ENCODE measurements around the gene KMT5B. TPM values are rescaled to one million over a fixed set of nuclear protein-coding genes. Genes with fewer than 3 reads are reported as not detected.

KMT5B gene
- total RNA-seq, 1 experiment from 2014 or later, result 35.1 TPM

DNA sequence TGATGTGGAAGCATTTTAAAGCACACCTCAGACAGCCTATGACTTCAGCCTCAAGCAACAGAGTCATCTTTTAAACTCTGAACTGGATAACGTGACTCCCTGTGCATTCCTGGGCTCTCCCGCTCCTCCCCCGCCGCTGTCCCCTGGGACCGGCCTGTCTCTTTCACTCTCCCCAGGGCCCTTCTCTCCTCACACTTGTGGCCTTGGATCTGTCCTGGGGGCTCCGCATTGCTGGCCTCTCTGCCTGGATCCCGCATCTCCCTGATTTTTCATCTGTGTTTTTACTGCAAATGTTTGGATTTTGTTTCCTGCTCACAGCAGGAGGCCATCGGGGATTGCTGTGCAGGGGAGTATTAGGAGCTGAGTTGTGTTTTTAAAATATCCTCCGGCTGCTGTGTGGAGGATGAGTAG lies 43.2 kb upstream of the KMT5B start:
- intact Hi-C loops (cut with micrococcal nuclease), result loop anchor here (2.0 kb wide), 1 partner anchor 128 kb away; no protein-coding TSS in a partner anchor
- H3K4me1 ChIP-seq (ENCODE audit: control insufficient read depth in 1 of 2, insufficient read depth in 2 of 2, low read length in 2 of 2), result peaks cover 3 to 17% of the 10 kb centered on the region in 2 experiments; a peak in 3 of 4 replicates
- no peaks in the 10 kb centered on the region for H3K27me3 ChIP-seq (ENCODE audit: insufficient read depth, low read length)
- H3K79me2 ChIP-seq (ENCODE audit: insufficient read depth, low read length), result no peaks in the 10 kb centered on the region
- H3K9me3 ChIP-seq (ENCODE audit: control insufficient read depth in 1 of 2, insufficient read depth in 1 of 2, low read depth in 1 of 2, low read length in 2 of 2), result no peaks in the 10 kb centered on the region
- H3K9ac ChIP-seq (ENCODE audit: low read length), result no peak overlapping the region
- H3K4me3 ChIP-seq (replicated peaks in 1 of 2; ENCODE audit: low read depth in 1 of 2, low read length in 2 of 2), result no peak overlapping the region
- no peaks in the 10 kb centered on the region for H3K9me2 ChIP-seq (ENCODE audit: insufficient read depth)
- H2AFZ ChIP-seq (ENCODE audit: low read depth, low read length, poor library complexity, severe bottlenecking), result no peak overlapping the region
- ChIA-PET RAD21 (ENCODE audit: low non-redundant PET in 1 of 2, low total read pairs in 2 of 2, uncharacterized antibody in 2 of 2, unreplicated experiment in 2 of 2) (no interaction called here), CTCF (no interaction called here), POLR2A (no interaction called here)
- TF ChIP-seq JUND (IDR thresholded peaks at IDR 0.05) (no peak), CTCF (IDR thresholded peaks at IDR 0.05 in 2 of 3, conservative IDR thresholded peaks at IDR 0.05 in 1 of 3; ENCODE audit: borderline replicate concordance in 1 of 3, insufficient read depth in 1 of 3, low read depth in 2 of 3, low read length in 2 of 3) (no peak), ZBTB33 (IDR thresholded peaks at IDR 0.05; ENCODE audit: extremely low read depth, insufficient replicate concordance, low read length) (no peak), SRF (IDR thresholded peaks at IDR 0.05; ENCODE audit: low read depth) (no peak), ZNF274 (IDR thresholded peaks at IDR 0.05; ENCODE audit: low read depth, low read length) (no peak), ZFX (IDR thresholded peaks at IDR 0.05) (no peak), REST (IDR thresholded peaks at IDR 0.05; ENCODE audit: low read depth) (no peak), ELF1 (IDR thresholded peaks at IDR 0.05; ENCODE audit: borderline replicate concordance, low read depth) (no peak)
- no peaks in the 10 kb centered on the region for H4K20me1 ChIP-seq (ENCODE audit: insufficient read depth)
- H3K36me3 ChIP-seq (ENCODE audit: control insufficient read depth in 1 of 2, insufficient read depth in 2 of 2, low read length in 2 of 2), result peaks cover 0 to 9% of the 10 kb centered on the region in 2 experiments; a peak in 2 of 4 replicates
- DNase-seq (ENCODE audit: low read depth, low spot score) (no peak), ATAC-seq (no peak)
- H3K4me2 ChIP-seq (ENCODE audit: low read length), result no peak overlapping the region
- BruUV-seq (replicated peaks), result no TSS peak
- no peak overlapping the region for H3K27ac ChIP-seq (ENCODE audit: low read depth, low read length)

Data from HCT116 (cell line).